K562 (cell line): ENCODE data around the gene MRPL37. TPM values are rescaled to one million over a fixed set of nuclear protein-coding genes. Genes with fewer than 3 reads are reported as not detected.
A peak's percentile ranks its signal among the peaks of the same experiment; 100 is the strongest.

ENCODE experiments used
- ATF7 ChIP-seq: fragments of 450-650 bp; IDR thresholded peaks from 2 replicates; pipeline ENCODE4 v1.7.1; 2014; ENCODE audit warnings: mild to moderate bottlenecking, moderate library complexity
- FOS ChIP-seq: IDR thresholded peaks from 3 replicates; pipeline ENCODE4 v1.6.1; 2011; ENCODE audit not compliant: insufficient read length; ENCODE audit errors: extremely low read depth
- GABPB2 ChIP-seq: fragments of 250-450 bp; sonication (Bioruptor Pico); conservative IDR thresholded peaks from 2 replicates; pipeline ENCODE4 v1.5.1; 2021; ENCODE audit warnings: mild to moderate bottlenecking
- GTF2F1 ChIP-seq: IDR thresholded peaks from 2 replicates; pipeline ENCODE4 v1.6.1; 2011; ENCODE audit warnings: low read depth, low read length, improper control_type of control experiment
- ILF3 ChIP-seq: fragments of 450-650 bp; IDR thresholded peaks from 2 replicates; pipeline ENCODE4 v1.6.1; 2018; ENCODE audit warnings: antibody characterized with exemption, mild to moderate bottlenecking, moderate library complexity, borderline replicate concordance
- JUND ChIP-seq, 2 experiments: IDR thresholded peaks; 2 replicates in 1 of 2; 3 replicates in 1 of 2; pipeline ENCODE4 v1.6.1; 2011; ENCODE audit warnings: borderline replicate concordance in 2 of 2, low read depth in 2 of 2, low read length in 2 of 2, improper control_type of control experiment in 1 of 2, missing biosample characterization in 1 of 2, missing genetic modification characterization in 1 of 2, missing genetic modification reagents in 1 of 2
- KLF13 ChIP-seq: fragments of 450-650 bp; IDR thresholded peaks from 2 replicates; pipeline ENCODE4 v1.6.1; 2016; ENCODE audit warnings: missing genetic modification characterization, low read depth, mild to moderate bottlenecking, missing compliant biosample characterization, moderate library complexity, borderline replicate concordance
- NFYB ChIP-seq: IDR thresholded peaks from 2 replicates; pipeline ENCODE4 v1.6.1; 2011; ENCODE audit warnings: mild to moderate bottlenecking, moderate library complexity; ENCODE audit not compliant: insufficient read length; ENCODE audit errors: extremely low read depth
- POLR2A ChIP-seq: fragments of 450-650 bp; conservative IDR thresholded peaks from 2 replicates; pipeline ENCODE4 v1.6.1; 2016
- POLR2AphosphoS5 ChIP-seq: IDR thresholded peaks from 2 replicates; pipeline ENCODE4 v1.6.1; 2011; ENCODE audit warnings: mild to moderate bottlenecking, low read depth, low read length, moderate library complexity; ENCODE audit not compliant: control insufficient read depth, insufficient read depth
- RNF2 ChIP-seq: sonication (generic); IDR thresholded peaks from 2 replicates; pipeline ENCODE4 v1.6.1; 2016
- SIN3B ChIP-seq: fragments of 450-650 bp; IDR thresholded peaks from 2 replicates; pipeline ENCODE4 v1.6.1; 2017; ENCODE audit warnings: low read depth, mild to moderate bottlenecking, moderate library complexity
- SMAD4 ChIP-seq: fragments of 250-450 bp; sonication (Bioruptor Pico); conservative IDR thresholded peaks from 2 replicates; pipeline ENCODE4 v1.8.0; 2021; ENCODE audit warnings: inconsistent platforms, mild to moderate bottlenecking, moderate library complexity
- SRF ChIP-seq, 2 experiments: fragments of 250-450, 450-650 bp in 1 of 2; sonication (Bioruptor Pico) in 1 of 2; sonication (generic) in 1 of 2; formaldehyde crosslinking; IDR thresholded peaks; 2 replicates each; pipeline versions ENCODE4 v1.5.0 to v1.5.1; 2020 to 2022; ENCODE audit warnings: mild to moderate bottlenecking in 1 of 2, missing genetic modification reagents in 1 of 2
- TAF1 ChIP-seq: IDR thresholded peaks from 2 replicates; pipeline ENCODE4 v1.6.1; 2011; ENCODE audit warnings: mild to moderate bottlenecking, low read length, moderate library complexity; ENCODE audit not compliant: insufficient read depth, control insufficient read depth, severe bottlenecking; ENCODE audit errors: extremely low read depth
- ZFX ChIP-seq: sonication (generic); formaldehyde crosslinking; IDR thresholded peaks from 2 replicates; pipeline ENCODE4 v1.8.0; 2022; ENCODE audit warnings: mild to moderate bottlenecking, missing genetic modification reagents, moderate library complexity
- polyA plus RNA-seq, 8 experiments: library from polyadenylated mRNA; depleted of rRNA in 4 of 8; stranded (reverse) in 5 of 8; unstranded in 3 of 8; fragments of >200 nt; fragmentation: Nextera tagmentation in 2 of 8; fragmentation: Illumina TruSeq in 1 of 8; extraction: Ambion mirVana in 2 of 8; extraction: Trizol in 1 of 8; gene quantifications; 2 replicates each; pipeline versions ENCODE4 v1.2.1 to v1.2.3, GENCODE V29; 2011 to 2014; ENCODE audit warnings: inconsistent platforms in 1 of 8, missing spikeins in 1 of 8
- total RNA-seq, 7 experiments: library from RNA; depleted of rRNA in 6 of 7; stranded (reverse); fragments of >200 nt in 6 of 7; fragmentation: Illumina TruSeq in 2 of 7; extraction: Trizol in 2 of 7; gene quantifications; 2 replicates each; pipeline versions ENCODE4 v1.2.1 to v1.2.3, GENCODE V29; 2011 to 2021; ENCODE audit warnings: low replicate concordance in 1 of 7
- TF ChIP-seq, protein P1 (sequence below), 3 experiments: IDR thresholded peaks in 2 of 3; conservative IDR thresholded peaks in 1 of 3; 2 replicates each; pipeline ENCODE4 v1.5.1; 2011 to 2012; ENCODE audit warnings: low read length in 3 of 3, mild to moderate bottlenecking in 3 of 3, control low read depth in 2 of 3, improper control_type of control experiment in 1 of 3, inconsistent platforms in 1 of 3, low read depth in 1 of 3, mixed read lengths in 1 of 3, moderate library complexity in 1 of 3; ENCODE audit not compliant: insufficient read depth in 2 of 3
- TF ChIP-seq, protein P2 (sequence below): fragments of 450-650 bp; formaldehyde crosslinking; conservative IDR thresholded peaks from 2 replicates; pipeline ENCODE4 v1.4.0; 2022; ENCODE audit warnings: mild to moderate bottlenecking, missing genetic modification characterization
- TF ChIP-seq, protein P3 (sequence below), 2 experiments: fragments of 450-650 bp in 1 of 2; sonication (generic) in 1 of 2; formaldehyde crosslinking; conservative IDR thresholded peaks; 2 replicates each; pipeline versions ENCODE4 v1.4.0 to v1.8.1; 2020 to 2022; ENCODE audit warnings: mild to moderate bottlenecking in 1 of 2, missing genetic modification reagents in 1 of 2
- TF ChIP-seq, protein P4 (sequence below): fragments of 450-650 bp; formaldehyde crosslinking; IDR thresholded peaks from 2 replicates; pipeline ENCODE4 v1.4.0; 2022; ENCODE audit warnings: mild to moderate bottlenecking, moderate library complexity

The MRPL37 gene
- total and polyA plus RNA-seq, 9 of the 15 experiments (the other 6 are each of a cell fraction or from before 2014, with no cell fraction given), result 52.2 to 303 (median 180) TPM

DNA sequence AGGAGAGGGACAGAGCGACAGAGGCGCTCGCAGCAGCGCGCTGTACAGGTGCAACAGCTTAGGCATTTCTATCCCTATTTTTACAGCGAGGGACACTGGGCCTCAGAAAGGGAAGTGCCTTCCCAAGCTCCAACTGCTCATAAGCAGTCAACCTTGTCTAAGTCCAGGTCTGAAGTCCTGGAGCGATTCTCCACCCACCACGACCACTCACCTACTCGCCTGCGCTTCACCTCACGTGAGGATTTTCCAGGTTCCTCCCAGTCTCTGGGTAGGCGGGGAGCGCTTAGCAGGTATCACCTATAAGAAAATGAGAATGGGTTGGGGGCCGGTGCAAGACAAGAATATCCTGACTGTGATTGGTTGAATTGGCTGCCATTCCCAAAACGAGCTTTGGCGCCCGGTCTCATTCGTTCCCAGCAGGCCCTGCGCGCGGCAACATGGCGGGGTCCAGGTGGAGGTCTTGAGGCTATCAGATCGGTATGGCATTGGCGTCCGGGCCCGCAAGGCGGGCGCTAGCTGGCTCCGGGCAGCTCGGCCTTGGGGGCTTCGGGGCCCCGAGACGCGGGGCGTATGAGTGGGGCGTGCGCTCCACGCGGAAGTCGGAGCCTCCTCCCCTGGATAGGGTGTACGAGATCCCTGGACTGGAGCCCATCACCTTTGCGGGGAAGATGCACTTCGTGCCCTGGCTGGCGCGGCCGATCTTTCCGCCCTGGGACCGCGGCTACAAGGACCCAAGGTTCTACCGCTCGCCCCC is at the start of gene MRPL37, which contains the start of gene CYB5RL (continued):
- TF ChIP-seq JUND (IDR thresholded peaks at IDR 0.05; ENCODE audit: borderline replicate concordance, low read depth, low read length), result peak; percentile 40; the same call in 1 of the 2 replicates
- TF ChIP-seq JUND (tag; IDR thresholded peaks at IDR 0.05; ENCODE audit: borderline replicate concordance, low read depth, low read length), result peak; percentile 10; the same call in 1 of the 3 replicates
- no peak for TF ChIP-seq GABPB2
- no peak for TF ChIP-seq KLF13 (tag)
- TF ChIP-seq POLR2A, result peak; percentile 95
- peak; percentile 65 for TF ChIP-seq ATF7
- TF ChIP-seq, protein P1, sequence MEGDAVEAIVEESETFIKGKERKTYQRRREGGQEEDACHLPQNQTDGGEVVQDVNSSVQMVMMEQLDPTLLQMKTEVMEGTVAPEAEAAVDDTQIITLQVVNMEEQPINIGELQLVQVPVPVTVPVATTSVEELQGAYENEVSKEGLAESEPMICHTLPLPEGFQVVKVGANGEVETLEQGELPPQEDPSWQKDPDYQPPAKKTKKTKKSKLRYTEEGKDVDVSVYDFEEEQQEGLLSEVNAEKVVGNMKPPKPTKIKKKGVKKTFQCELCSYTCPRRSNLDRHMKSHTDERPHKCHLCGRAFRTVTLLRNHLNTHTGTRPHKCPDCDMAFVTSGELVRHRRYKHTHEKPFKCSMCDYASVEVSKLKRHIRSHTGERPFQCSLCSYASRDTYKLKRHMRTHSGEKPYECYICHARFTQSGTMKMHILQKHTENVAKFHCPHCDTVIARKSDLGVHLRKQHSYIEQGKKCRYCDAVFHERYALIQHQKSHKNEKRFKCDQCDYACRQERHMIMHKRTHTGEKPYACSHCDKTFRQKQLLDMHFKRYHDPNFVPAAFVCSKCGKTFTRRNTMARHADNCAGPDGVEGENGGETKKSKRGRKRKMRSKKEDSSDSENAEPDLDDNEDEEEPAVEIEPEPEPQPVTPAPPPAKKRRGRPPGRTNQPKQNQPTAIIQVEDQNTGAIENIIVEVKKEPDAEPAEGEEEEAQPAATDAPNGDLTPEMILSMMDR (IDR thresholded peaks at IDR 0.05 in 2 of 3, conservative IDR thresholded peaks at IDR 0.05 in 1 of 3; ENCODE audit: insufficient read depth in 2 of 3, low read depth in 1 of 3, low read length in 3 of 3), result peak in 1 of 3 experiments; percentile 15; a peak in 1 of 6 replicates
- TF ChIP-seq TAF1, result peak; percentile 89
- peak; percentile 95 for TF ChIP-seq SIN3B
- TF ChIP-seq GTF2F1, result 0 out of 2 replicates have a peak, but pooled peaks have one; percentile 16
- TF ChIP-seq RNF2, result 0 out of 2 replicates have a peak, but pooled peaks have one; percentile 16
- TF ChIP-seq, protein P2, sequence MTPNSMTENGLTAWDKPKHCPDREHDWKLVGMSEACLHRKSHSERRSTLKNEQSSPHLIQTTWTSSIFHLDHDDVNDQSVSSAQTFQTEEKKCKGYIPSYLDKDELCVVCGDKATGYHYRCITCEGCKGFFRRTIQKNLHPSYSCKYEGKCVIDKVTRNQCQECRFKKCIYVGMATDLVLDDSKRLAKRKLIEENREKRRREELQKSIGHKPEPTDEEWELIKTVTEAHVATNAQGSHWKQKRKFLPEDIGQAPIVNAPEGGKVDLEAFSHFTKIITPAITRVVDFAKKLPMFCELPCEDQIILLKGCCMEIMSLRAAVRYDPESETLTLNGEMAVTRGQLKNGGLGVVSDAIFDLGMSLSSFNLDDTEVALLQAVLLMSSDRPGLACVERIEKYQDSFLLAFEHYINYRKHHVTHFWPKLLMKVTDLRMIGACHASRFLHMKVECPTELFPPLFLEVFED (CRISPR knock-in tag), result 0 out of 2 replicates have a peak, but pooled peaks have one; percentile 20
- TF ChIP-seq, protein P3, sequence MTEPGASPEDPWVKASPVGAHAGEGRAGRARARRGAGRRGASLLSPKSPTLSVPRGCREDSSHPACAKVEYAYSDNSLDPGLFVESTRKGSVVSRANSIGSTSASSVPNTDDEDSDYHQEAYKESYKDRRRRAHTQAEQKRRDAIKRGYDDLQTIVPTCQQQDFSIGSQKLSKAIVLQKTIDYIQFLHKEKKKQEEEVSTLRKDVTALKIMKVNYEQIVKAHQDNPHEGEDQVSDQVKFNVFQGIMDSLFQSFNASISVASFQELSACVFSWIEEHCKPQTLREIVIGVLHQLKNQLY (CRISPR knock-in tag; conservative IDR thresholded peaks at IDR 0.05), result no peak
- TF ChIP-seq FOS, result peak; percentile 93
- peak; percentile 80 for TF ChIP-seq NFYB
- TF ChIP-seq ZFX (CRISPR knock-in tag), result peak; percentile 84
- 0 out of 4 replicates have a peak, but pooled peaks of 1 of the 2 experiments have one; percentile 34 for TF ChIP-seq SRF (CRISPR knock-in tag; IDR thresholded peaks at IDR 0.05)
- peak; percentile 43; the same call in 1 of the 2 replicates for TF ChIP-seq ILF3
- TF ChIP-seq, protein P4, sequence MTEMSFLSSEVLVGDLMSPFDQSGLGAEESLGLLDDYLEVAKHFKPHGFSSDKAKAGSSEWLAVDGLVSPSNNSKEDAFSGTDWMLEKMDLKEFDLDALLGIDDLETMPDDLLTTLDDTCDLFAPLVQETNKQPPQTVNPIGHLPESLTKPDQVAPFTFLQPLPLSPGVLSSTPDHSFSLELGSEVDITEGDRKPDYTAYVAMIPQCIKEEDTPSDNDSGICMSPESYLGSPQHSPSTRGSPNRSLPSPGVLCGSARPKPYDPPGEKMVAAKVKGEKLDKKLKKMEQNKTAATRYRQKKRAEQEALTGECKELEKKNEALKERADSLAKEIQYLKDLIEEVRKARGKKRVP (CRISPR knock-in tag), result no peak
- peak; percentile 88 for TF ChIP-seq POLR2AphosphoS5
- peak; percentile 65; the same call in 1 of the 2 replicates for TF ChIP-seq SMAD4 (CRISPR knock-in tag)
